HK-2 (cell line): ENCODE data around the gene IMPDH1.

ENCODE experiments used
- DNase-seq: peaks from one replicate; pipeline ENCODE4 v3.0.0-alpha.2; 2018; ENCODE audit not compliant: unreplicated experiment

Gene IMPDH1

DNA sequence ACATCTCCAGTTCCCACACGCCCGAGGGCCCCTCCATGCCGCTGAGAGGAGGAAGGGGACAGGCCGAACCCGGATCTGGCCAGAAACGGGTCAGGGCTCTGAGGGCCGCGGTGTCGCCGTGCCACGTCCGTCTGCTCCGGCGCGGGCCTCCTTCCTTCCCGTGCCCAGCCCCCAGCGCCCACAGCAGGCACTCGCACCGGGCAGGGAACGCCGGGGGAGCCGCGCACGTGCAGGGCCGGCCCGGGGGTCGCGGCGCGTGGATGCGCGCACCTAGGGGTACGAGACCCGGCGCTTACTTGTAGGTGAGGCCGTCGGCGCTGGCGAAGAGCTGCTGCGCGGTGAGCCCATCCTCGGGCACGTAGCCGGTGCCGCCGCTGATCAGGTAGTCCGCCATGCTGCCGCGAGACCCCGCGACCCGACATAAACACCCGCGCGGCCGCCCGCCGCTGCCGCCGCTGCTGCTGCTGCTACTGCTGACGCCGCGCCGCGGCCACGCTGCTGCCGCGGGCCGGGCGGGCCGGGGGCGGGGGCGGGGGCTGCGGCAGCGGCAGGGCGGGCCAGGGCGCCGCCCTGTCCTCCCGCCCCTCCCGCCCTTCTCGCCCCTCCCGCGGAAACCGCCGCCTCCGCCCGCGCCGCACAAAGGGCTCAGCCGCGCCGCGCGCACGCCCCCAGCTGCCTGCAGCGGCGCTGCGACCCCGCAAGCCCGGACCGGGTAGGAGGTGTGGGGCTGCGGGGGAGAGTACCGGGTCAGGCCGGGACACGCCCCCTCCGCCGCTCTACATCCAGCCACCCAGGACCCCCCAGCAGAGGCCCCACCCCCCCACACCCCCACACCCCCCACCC, 4.1 kb downstream of the IMPDH1 start:
- peak; percentile 46 for DNase-seq

DNA sequence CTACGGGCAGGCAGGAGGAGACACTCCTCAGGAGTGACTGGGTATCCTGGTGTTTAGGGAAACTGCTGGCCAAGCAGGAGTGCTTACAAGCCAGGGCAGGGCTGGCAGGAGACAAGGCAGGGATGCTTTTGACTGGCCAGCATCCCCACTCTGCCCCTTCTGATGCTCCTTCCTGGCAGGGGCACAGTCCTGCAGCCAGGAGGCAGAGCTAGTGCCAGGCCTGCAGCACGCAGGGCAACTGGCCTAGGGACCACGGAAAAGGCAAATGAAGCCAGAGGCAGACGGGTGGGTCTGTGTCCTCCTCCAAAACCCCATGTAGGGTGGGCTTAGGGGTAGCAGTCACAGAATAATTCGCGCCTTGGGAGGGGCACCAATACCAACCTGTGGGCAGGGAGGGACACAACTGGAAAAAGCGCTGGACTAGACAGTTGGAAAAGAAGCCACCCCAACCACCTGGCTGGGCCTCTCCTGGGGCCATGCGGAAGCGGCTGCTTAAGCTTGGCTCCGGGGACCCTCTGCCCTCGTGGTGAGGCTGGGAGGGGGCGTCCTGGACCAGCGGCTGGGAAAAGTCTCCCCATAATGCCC, 4.8 kb downstream of the IMPDH1 start:
- DNase-seq: no peak

DNA sequence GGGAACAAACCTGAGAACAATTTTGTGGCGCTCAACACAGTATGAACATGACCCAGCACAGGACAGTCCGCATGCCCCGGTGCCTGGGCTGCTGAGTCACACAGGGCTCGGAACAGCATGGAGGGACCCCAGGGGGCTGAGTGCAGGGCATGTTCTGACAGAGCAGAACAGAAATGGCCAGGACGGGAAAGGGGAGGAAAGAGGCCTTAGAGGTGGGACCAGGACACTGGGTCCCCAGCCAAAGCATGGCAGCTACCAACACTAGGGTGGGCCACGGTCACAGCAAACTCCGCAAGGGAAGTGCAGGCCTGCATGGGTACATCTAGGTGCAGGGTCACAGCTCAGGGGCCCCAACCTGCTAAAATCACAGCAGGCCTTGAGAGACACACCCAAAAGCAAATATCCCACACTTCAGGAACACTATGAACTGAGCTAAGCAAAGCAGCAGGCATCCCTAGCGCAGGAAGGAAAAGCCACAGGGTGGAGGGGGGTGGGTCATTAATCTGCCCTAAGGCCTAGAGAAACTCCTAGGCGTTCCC, 5.6 kb downstream of the IMPDH1 start:
- no peak for DNase-seq

DNA sequence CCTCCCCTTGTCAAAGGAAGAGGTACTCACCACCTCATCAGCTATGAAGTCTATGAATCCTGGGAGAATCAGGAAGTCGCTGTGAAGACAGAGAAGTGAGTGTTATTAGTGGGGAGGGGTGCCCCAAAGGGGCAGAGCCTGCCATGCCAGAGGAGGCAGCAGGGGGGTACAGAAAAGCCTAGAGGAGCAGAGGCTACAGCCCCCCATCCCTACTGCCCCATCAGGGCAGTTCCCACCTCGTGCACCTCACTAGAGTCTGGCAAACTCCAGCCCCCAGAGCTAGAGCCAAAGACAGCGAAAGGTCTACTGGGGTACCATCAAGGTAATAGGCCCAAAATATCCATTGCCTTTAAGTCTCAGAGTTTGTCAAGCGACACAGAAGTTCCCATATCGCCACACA, 6.1 kb downstream of the IMPDH1 start:
- no peak for DNase-seq

DNA sequence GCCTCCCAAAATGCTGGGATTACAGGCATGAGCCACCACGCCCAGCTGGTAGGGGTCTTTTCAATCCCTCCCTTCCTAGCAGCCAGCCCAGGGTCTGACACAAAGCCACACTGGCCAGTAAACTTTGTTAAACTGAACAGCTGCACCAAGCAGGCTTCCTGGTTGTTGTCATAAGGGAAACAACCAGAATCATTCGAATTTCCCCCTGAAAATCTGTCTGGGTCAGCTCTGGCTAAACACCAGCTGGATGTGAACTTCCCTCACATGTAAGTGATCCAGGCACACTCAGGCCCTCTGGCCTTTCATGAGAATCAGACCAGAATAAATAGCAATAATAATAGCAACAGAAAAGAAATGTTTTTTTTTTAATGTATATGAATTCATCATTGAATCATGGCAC, 7.4 kb downstream of the IMPDH1 start:
- no peak for DNase-seq

DNA sequence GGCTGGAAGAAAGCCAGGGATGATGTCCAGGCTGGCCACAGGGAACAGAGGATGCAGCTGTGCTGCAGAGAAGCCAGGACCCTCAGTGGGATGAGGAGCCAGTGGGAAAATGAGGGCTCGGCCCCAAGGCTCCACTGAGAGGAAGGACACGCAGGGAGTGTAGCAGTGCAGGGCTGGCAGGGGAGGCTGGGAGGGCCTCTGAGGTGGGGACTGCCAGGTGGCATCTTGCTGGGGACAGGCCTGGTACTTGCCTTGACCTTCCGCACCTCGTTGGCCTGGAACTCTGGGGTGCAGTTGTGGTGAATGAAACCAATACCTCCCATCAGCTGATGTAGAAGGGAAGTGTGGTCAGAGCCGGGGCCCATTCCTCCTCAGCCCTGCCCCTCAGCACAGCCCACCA, 9.2 kb downstream of the IMPDH1 start:
- no peak for DNase-seq

DNA sequence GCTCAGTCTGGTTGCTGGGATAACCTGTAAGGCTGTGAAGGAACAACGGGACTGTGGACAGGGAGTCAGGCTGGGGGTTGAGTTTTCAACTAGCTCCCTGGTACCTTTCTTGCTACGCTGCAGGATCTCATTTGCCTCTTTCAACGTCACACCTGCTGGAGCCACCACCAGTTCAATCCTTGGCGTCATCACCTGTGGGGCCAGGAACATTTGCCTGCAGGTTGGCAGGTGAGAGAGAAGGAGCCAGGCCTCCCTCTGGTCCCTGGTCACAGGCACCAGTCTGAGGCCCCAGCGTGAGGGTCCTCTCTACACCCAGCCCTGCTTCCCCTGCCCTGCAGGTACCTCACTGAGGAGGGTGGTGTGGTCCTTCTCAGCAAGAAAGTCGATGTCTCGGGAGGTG, 9.8 kb downstream of the IMPDH1 start:
- no peak for DNase-seq

DNA sequence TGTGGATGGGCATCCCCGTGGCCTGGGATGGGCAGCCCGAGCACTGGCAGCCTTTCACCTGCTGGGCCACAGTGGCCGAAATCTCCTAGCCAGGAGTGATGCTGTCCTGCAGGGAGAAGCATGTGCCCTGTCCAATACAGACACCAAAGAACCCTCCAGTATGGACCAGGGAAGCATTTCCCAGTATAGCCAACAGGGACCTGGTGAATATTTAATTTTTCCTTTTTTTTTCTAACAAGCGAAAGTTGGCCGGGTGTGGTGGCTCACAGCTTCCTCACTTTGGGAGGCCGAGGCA, 11.0 kb downstream of the IMPDH1 start:
- DNase-seq: no peak

DNA sequence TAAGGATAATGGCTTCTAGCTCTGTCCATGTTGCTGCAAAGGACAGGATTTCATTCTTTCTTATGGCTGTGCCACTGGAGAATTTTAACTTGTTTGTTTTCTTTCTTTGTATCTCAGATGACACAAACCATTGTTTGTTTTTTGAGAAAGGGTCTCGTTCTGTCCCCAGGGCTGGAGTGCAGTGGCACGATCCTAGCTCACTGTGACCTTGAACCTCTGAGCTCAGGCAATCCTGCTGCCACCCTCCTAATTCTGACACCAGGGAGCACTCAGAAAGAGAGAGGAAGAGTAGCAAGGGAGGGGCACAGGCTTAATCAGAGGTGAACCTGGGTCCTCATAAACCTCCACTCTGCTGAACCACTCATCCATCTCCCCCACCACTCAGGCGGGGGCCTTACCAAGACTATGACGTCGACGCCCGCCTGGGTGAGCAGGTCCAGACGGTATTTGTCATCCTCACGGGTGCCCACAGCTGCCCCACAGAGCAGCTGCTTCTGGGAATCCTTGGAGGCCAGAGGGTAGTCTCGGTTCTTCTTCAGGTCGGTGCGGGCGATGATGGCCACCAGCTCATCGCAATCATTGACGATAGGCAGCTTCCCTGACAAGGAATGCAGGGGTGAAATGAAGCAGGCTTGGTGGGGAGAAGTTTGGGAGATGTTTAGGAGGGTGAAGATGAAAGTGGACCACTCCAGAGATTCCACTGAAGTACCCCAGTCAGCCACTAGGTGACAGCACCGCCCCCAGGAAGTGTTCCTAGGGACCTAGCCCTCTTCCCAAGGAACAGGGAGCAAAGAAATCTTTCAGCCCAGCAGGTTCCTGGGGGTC, 11.6 kb downstream of the IMPDH1 start:
- DNase-seq: peak; percentile 58

DNA sequence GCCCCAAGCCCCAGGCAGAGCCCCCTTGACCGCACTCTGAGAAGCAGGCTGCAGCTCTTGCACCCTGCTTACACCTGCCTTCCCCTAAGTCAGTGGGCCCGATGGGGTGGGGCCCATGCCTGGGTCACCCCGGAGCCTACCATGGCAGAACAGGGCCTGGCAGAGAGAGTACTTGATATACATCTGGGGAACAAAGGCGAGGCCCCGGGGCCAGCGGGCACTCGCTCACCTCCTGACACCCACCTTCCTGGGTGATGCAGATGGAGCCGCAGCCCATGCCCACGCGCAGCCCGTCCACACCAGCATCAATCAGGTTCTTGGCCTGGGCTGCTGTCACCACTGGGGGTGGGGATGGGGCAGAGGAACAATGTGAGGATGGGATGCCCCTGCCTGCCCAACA, 13.4 kb downstream of the IMPDH1 start:
- no peak for DNase-seq

DNA sequence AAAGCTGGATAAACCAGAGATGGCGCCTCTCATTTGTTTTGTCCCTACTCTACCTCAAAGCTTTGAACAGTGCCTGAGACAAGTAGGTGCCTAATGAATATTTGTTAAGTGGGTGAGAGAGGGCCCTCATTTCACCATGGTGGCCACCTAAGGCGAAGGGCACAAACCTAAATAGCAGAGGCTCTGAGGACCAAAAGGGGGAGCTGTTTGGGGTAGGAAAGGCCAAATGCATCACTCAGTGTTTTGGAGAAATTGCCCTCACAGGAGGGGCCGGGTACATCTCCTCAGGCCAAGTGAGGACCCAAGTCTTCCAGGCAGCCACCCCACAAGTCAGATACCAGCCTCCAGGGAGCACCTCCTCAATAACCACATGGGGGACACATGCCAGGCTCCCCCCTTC, 14.0 kb downstream of the IMPDH1 start:
- no peak for DNase-seq

DNA sequence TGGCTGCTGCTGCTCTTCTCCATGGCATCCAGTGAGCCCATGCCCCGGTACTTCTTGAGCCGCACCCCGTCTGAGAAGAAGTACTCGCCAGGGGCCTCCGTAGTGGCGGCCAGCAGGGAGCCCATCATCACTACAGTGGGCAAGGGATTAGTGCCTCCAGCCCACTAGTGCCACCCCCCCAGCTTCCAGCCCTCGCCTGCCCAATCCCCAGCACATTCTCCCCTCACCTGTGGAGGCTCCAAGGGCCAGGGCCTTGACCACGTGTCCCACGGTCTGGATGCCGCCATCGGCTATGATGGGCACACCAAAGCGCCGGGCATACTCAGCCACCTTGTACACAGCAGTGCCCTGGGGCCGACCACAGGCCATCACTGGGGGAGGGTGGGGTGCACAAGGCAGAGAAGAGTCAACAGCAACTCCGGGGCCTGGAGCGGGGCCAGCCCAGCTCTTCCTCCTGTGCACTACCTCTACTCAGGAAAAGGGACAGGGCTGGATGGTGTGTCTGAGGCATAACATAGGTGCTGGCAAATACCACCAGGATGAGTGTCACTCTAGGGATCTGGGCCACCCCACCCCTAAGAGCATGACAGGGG, 14.8 kb downstream of the IMPDH1 start:
- DNase-seq: no peak

DNA sequence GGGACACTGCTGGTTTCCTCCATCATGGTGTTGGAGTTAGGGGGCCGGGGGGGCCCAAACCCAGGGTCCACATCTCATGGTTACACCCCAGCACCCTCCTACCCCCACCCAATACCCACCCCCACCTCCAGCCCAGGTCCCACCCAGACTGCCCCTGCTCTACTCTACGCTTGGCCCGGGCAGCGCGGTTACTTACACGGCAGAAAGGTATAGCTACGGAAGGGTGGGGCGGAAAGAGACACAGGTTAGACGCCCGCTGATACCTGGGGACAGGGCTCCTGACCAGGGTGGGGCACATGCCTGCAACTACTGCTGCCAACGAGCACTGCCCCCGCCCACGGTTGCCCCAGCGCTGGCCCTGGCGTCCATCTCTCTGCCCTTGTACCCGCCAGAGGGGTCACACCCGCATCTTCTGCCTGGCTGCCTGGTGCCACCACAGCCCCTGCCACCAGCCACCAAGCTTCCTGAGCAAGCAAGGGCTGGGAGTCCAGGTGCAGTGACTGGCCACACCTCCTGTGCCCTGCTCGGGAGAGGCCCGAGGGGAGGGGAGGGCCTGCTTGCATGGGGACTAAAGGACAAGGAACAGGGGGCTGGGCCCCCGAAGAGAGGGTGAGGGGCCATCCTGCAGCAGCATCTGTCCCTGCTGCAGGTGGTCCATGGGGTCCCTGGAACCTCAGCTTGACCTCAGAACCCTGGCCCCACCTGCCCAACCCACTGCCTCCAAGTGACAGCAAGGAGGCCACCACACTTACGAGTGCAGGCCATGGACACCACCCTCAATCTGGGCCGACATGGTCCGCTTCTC, 16.1 kb downstream of the IMPDH1 start:
- no peak for DNase-seq

DNA sequence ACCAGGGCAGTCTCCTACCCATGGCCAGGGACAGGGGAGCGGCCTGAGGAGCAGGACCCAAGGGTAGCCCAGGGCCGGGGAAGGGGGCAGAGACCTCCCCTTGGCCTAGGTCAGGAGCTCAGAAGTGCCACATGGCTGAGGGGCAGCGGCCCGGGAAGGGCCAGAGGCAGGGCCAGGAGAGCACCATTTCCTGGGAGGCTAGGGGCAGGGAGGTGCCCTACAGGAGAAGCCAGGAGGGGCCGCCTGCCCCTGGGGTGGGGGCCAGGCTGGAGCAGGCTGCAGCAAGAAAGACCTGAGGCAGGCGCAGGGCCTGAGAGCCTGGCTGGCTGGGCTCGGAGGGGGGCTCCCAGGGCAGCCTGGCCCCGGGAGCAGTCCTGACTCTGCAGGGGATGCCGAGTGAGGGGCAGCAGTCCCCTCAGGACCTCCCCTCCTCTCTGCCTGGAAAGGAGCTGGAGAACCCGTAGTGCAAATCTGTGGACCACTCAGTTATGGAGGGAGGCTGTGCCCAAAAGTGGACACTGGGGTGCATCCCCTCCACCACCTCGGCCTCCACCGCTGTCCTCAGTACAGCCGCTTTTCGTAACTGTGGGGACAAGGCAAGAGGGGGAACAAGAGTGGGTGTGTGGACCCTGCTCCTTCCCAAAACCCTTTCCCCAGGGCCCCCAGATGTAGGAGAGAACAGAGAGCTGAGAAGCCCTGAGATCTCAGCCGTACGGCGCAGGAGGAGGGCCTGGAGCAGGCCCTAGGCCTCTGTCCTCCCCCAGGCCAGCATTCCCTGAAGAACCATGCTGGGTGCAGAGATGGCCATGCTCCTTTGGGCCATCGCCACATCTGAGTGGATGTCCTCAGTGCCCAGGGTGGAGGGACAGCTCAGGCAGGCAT, 17.1 kb downstream of the IMPDH1 start:
- DNase-seq: no peak

DNA sequence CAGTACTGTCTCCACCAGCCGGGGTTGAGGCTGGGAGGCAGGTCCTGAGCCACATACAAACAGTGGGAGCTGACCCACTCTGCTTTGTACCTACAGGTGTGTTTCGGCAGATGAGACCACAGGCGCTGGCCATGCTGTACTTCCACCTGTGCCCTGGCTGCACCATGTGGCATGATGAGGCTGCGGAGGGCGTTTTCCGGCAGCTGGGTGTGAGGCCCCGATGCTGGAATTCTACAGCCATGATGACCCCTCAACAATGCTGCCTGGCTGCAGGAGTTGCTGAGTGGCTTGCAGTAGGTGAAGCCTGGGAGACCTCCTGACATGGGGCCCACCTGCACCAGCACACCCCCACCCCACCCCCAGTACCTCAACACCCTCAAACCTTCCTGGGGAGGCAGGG, 18.0 kb downstream of the IMPDH1 start:
- no peak for DNase-seq

DNA sequence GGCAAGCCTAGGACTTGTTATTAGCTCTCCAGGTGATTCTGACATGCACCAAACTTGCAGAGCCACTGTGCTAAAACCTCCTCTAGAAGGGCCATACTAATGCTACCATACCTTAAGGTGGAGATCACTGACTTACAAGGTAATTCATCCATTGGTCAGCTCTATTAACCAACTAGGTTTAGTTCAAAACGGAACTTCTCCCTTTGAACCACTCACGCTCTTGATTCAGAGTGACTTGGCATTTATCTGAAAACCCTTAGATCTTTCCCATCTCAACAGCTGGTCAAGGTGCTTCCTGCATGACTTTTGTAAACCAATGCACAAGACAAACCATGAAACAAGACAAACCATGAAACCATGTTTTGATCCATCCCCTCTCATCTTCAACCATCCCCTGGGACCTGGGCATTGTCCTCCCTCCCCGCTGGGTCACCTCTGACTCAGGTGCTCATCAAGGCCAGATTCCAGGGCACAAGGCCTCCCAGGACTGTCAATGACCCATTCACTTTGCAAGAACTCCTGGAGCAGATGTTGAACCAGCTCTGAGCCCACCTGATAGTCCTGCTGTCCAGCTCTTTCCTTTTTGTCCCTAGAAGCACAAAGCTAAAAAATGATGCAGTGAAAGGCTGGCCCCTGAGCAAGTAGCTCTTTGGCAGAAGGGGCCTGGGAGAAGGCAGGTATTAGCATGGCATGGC, 18.8 kb downstream of the IMPDH1 start:
- no peak for DNase-seq

DNA sequence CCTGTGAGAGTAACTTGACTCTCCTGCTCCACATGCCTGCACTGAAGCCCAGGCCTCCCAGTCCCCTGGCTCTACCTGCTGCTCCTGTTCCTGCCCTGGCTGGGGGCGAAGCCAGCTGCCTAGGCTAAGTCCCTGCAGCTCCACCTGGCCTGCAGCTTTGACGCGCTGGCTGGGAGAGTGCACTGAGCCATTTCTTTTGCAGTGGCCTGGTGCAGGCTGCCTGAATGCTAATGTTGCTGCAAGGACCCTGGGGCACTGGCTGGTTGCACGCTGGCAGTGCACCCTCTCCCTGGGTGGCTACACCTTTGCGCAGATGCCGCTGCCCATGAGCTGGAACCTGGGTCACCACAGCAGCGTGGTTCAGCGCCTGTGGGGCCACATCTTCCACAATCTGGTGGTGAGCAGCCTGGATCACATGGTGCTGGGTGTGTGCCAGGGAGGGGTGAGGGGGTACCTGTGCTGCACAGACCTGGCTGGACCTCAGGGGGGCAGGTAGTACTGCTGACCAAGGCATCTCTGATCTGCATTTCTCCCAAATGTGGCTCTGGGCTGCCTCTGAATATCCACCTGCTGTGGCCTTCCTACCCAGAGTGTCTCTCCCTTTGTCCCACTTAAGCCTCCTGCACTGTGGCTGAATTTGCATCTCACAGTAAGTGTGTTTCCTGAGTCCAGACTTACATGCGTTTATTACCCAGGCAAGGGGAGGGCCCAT, 20.0 kb downstream of the IMPDH1 start:
- DNase-seq: no peak

DNA sequence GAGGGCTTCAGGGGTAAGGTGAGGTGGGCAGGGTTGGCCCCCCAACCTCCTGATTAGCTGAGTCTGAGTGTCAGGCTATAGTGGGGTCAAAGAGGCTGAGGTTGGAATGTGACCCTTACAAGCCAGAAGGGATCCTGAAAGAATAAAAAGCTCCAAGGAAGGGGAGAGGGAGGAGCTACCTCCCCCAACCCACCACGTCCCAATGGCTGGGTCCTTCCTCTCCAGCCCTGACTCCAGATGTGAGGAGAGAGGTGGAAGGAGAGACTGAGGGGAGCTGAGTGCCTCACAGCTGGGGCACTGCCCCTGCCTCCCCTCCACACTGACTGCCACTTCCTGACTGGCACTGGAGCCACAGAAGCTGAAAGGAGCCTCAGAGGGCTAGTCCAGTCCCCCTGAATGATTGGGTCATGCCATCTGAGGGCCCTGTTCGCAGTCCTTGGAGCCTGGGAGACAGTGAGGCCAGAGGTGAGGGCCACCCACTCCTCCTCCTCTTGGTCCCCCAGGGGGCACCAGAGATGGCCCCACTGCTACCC, 20.6 kb downstream of the IMPDH1 start:
- DNase-seq: no peak

DNA sequence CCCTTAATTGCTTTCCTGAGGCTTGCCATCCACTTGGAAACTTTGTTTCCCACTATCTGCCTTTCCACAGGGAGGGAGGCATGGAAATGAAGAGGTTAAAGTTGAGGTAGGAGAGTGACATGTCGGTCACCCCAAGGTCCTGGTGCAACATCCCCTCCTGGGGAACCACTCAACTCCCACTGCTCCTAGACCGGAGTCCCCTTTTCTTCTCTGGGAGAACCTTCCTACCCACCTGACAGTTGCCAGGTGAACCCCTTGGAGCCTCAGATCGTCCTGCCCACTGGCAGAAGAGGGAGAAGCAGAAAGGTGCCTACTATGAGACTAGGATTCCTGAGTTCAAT, 21.7 kb downstream of the IMPDH1 start:
- DNase-seq: no peak
